Loucy (cell line): Measurements from ENCODE around the gene SYMPK.

Experiments used
- H2AFZ ChIP-seq: fragments of 200-600 bp; sonication (generic); 2 replicates; pipeline ENCODE4 v1.6.0; 2016; ENCODE audit warnings: antibody characterized with exemption, mild to moderate bottlenecking, low read length, moderate library complexity
- H3F3A ChIP-seq: fragments of 200-600 bp; 2 replicates; pipeline ENCODE4 v1.6.0; 2016; ENCODE audit warnings: antibody characterized with exemption, low read depth, mild to moderate bottlenecking
- H3K27me3 ChIP-seq: fragments of 200-600 bp; sonication (generic); 2 replicates; pipeline ENCODE4 v1.6.1; 2014; ENCODE audit warnings: low read length, mild to moderate bottlenecking; ENCODE audit not compliant: insufficient read depth, poor library complexity, severe bottlenecking
- H3K36me3 ChIP-seq: fragments of 200-600 bp; sonication (generic); 2 replicates; pipeline ENCODE4 v1.6.1; 2016; ENCODE audit warnings: low read length; ENCODE audit not compliant: insufficient read depth
- H3K4me1 ChIP-seq: fragments of 200-600 bp; sonication (generic); 2 replicates; pipeline ENCODE4 v1.5.1; 2014; ENCODE audit warnings: low read length, mild to moderate bottlenecking; ENCODE audit not compliant: insufficient read depth, poor library complexity, severe bottlenecking
- H3K4me2 ChIP-seq: fragments of 200-600 bp; sonication (generic); 2 replicates; pipeline ENCODE4 v1.6.0; 2014; ENCODE audit warnings: antibody characterized with exemption, low read length, low read depth, mild to moderate bottlenecking; ENCODE audit not compliant: poor library complexity, severe bottlenecking
- H3K4me3 ChIP-seq: fragments of 200-600 bp; sonication (generic); 2 replicates; pipeline ENCODE4 v1.5.1; 2014; ENCODE audit warnings: low read length, mild to moderate bottlenecking, mixed read lengths; ENCODE audit not compliant: poor library complexity, severe bottlenecking
- H3K79me2 ChIP-seq: fragments of 200-600 bp; sonication (generic); 2 replicates; pipeline ENCODE4 v1.6.1; 2014; ENCODE audit warnings: low read length; ENCODE audit not compliant: insufficient read depth
- H3K9ac ChIP-seq: fragments of 200-600 bp; sonication (generic); 2 replicates; pipeline ENCODE4 v1.6.0; 2014; ENCODE audit warnings: mild to moderate bottlenecking, low read depth, low read length, moderate library complexity; ENCODE audit not compliant: poor library complexity, severe bottlenecking
- H3K9me2 ChIP-seq: fragments of 200-600 bp; sonication (generic); replicated peaks from 2 replicates; pipeline ENCODE4 v1.6.1; 2016; ENCODE audit warnings: low read depth, low read length, mixed read lengths
- H3K9me3 ChIP-seq: fragments of 200-600 bp; sonication (generic); 2 replicates; pipeline ENCODE4 v1.6.1; 2014; ENCODE audit warnings: mild to moderate bottlenecking, antibody characterized with exemption, low read length, low read depth; ENCODE audit not compliant: insufficient read depth
- H4K20me1 ChIP-seq: fragments of 200-600 bp; sonication (generic); 2 replicates; pipeline ENCODE4 v1.6.0; 2014; ENCODE audit warnings: antibody characterized with exemption, low read length, mild to moderate bottlenecking; ENCODE audit not compliant: insufficient read depth, poor library complexity, severe bottlenecking
- EZH2phosphoT487 ChIP-seq: fragments of 200-600 bp; IDR thresholded peaks from 2 replicates; pipeline ENCODE4 v1.6.1; 2018; ENCODE audit warnings: antibody characterized with exemption, mild to moderate bottlenecking, moderate library complexity, borderline replicate concordance
- TF ChIP-seq, protein P1 (sequence below): fragments of 200-600 bp; sonication (generic); conservative IDR thresholded peaks from 2 replicates; pipeline ENCODE4 v1.5.1; 2014; ENCODE audit warnings: mild to moderate bottlenecking, antibody characterized with exemption, low read length

Gene SYMPK

DNA sequence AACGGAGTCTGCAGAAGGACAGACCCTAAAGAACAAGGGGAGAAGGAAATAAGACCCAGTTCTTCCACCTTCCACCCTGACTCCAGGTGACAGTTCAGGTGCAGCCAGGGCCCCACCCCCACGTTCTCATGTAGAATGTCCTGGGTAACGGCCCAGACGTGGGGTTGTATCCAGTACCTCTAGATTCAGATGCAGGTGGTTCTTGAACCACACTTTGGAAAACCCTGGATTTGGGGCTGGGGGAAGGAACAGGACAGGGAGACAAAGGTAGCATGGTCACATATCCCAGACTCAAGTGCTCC, 82.8 kb downstream of the SYMPK start:
- Histone ChIP-seq H3K9ac (no peak overlapping the region), H3K4me1 (no peaks in the 10 kb centered on the region), H4K20me1 (peaks cover 12% of the 10 kb centered on the region), H2AFZ (no peak overlapping the region), H3F3A (no peaks in the 10 kb centered on the region), H3K4me3 (no peak overlapping the region), H3K9me2 (no peaks in the 10 kb centered on the region), H3K4me2 (no peak overlapping the region), H3K27me3 (no peaks in the 10 kb centered on the region), H3K36me3 (no peaks in the 10 kb centered on the region), H3K9me3 (no peaks in the 10 kb centered on the region), H3K79me2 (no peaks in the 10 kb centered on the region)
- TF ChIP-seq, protein P1, sequence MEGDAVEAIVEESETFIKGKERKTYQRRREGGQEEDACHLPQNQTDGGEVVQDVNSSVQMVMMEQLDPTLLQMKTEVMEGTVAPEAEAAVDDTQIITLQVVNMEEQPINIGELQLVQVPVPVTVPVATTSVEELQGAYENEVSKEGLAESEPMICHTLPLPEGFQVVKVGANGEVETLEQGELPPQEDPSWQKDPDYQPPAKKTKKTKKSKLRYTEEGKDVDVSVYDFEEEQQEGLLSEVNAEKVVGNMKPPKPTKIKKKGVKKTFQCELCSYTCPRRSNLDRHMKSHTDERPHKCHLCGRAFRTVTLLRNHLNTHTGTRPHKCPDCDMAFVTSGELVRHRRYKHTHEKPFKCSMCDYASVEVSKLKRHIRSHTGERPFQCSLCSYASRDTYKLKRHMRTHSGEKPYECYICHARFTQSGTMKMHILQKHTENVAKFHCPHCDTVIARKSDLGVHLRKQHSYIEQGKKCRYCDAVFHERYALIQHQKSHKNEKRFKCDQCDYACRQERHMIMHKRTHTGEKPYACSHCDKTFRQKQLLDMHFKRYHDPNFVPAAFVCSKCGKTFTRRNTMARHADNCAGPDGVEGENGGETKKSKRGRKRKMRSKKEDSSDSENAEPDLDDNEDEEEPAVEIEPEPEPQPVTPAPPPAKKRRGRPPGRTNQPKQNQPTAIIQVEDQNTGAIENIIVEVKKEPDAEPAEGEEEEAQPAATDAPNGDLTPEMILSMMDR, result no peak
- no peak for TF ChIP-seq EZH2phosphoT487

GRCh38 chr19:45779231-45780145, 83.5 kb downstream of the SYMPK start:
- no peak overlapping the region for H3K9ac ChIP-seq
- H3K79me2 ChIP-seq, result no peaks in the 10 kb centered on the region
- H3K36me3 ChIP-seq, result no peaks in the 10 kb centered on the region
- no peak overlapping the region for H2AFZ ChIP-seq
- no peaks in the 10 kb centered on the region for H3F3A ChIP-seq
- peak overlapping the region; percentile 38 for H3K4me2 ChIP-seq
- H4K20me1 ChIP-seq, result peaks cover 12% of the 10 kb centered on the region
- no peak for TF ChIP-seq EZH2phosphoT487
- TF ChIP-seq, protein P1, result peak; percentile 63
- H3K27me3 ChIP-seq, result no peaks in the 10 kb centered on the region
- H3K9me2 ChIP-seq, result no peaks in the 10 kb centered on the region
- H3K4me3 ChIP-seq, result no peak overlapping the region
- no peaks in the 10 kb centered on the region for H3K4me1 ChIP-seq
- no peaks in the 10 kb centered on the region for H3K9me3 ChIP-seq

DNA sequence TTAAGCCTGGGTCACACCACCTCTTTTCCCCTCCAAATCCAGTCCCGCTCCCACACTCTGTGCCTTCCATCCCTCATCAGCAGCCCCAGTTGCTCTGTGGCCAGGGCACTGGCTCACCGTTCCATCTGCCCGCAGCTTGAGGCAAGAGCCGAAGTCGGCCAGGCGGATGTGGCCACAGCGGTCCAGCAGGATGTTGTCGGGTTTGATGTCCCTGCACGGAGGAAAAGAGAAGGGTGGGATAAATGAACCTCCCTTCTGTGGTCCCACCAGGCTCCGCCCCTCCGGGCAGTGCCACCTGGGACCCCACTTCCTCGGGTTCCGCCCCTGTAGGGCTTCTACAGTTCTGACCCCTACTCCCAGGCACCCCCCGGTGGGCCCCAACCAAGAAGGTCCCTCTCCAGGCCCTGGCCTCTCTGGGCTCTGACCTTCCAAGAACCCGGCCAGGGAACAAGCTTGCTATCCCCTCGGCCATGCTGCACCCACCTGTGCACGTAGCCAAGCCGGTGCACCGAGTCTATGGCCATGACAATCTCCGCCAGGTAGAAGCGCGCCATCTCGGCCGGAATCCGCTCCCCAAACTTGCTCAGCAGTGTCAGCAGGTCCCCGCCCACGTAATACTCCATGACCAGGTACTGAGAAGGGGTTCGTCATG, 84.8 kb downstream of the SYMPK start:
- Histone ChIP-seq H3K9me2 (no peaks in the 10 kb centered on the region), H2AFZ (no peak overlapping the region), H3K79me2 (no peaks in the 10 kb centered on the region), H3K4me1 (no peaks in the 10 kb centered on the region), H3K9ac (no peak overlapping the region), H3K36me3 (no peaks in the 10 kb centered on the region), H3K4me3 (no peak overlapping the region), H3K9me3 (no peaks in the 10 kb centered on the region), H3K27me3 (no peaks in the 10 kb centered on the region), H3K4me2 (no peak overlapping the region), H3F3A (no peaks in the 10 kb centered on the region), H4K20me1 (peaks cover 7% of the 10 kb centered on the region)
- TF ChIP-seq, protein P1, result no peak
- TF ChIP-seq EZH2phosphoT487, result no peak
